ENCODE measurements around the gene NBPF11.
"Not testable (repeated sequence)": the region's sequence is repeated elsewhere in the genome, so short reads cannot be mapped to it uniquely, and the experiment has no call there.

Gene NBPF11

DNA sequence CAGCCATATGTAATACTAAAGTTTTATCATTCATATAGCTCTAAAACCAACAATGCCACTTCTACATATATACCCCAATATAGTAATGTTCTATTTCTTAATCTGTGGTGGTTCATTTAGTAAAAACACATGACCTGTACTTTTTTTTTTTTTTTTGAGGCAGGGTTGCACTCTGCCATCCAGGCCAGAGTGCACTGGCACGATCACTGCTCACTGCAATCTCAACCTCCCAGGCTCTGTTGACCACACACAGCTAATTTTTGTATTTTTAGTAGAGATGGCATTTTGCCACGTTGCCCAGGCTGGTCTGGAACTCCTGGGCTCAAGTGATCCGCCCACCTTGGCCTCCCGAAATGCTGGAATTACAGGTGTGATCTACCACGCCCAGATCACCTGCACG lies 2.1 kb downstream of the NBPF11 start:
- DNase-seq = not testable (repeated sequence)

DNA sequence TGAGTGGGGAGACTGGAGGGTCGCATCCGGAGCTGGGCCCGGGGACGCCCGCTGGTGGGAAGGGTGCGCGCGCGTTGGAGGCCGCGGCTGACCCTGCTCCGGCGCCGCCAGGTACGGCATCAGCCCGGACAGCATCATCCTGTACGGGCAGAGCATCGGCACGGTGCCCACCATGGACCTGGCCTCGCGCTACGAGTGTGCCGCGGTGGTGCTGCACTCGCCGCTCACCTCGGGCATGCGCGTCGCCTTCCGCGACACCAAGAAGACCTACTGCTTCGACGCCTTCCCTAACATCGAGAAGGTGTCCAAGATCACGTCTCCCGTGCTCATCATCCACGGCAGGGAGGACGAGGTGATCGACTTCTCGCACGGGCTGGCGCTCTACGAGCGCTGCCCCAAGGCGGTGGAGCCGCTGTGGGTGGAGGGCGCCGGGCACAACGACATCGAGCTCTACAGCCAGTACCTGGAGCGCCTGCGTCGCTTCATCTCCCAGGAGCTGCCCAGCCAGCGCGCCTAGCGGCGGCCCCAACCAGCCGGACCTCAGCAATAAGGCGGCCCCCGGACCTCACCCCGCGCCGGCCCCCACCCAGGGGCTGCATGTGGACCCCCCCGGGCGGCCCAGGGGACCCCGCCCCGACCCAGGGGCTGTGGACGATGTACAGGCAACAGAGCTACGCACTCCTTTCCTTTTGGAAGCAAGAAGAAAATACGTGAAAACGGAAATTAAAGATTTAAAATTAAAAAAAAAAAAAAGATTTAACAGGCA lies 2.8 kb downstream of the NBPF11 start:
- DNase-seq = not testable (repeated sequence)

DNA sequence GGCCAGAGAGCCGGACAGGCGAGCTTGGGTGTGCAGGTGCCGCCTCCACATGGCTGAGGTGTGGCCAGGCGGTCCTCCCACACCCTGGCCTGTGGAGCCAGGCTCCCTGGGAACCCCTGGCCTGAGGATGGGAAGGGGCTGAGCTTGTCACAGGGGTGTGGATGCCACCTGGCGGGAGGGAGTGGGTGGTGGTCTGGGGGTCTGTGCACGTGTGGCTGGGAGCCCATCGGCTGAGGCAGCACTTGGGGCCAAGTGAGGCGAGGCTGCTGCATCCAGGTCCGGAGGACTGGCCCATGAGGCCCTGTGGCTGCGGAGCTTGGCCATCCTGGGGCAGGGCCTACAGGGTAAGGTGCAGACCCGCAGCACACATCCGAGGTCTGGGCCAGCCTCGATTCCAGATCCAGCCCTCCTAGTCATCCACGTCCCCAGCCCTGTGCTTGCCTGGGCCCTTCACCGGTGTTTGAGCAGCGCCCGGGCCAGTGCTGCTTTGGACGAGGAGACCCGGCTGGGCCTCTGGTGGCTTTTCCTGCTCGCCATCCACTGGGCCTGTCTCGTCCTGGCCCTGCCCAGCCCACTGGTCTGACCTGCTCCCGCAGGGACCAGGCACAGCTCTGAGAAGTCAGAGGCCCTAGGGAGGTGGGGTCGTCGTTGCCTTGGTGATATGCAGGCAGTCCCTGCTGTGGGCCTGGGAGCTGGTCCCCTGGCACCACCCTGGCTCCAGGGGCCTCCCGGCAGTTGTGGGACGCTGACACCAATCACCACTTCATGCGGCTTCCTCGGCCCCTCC lies 4.8 kb downstream of the NBPF11 start:
- DNase-seq = not testable (repeated sequence)

DNA sequence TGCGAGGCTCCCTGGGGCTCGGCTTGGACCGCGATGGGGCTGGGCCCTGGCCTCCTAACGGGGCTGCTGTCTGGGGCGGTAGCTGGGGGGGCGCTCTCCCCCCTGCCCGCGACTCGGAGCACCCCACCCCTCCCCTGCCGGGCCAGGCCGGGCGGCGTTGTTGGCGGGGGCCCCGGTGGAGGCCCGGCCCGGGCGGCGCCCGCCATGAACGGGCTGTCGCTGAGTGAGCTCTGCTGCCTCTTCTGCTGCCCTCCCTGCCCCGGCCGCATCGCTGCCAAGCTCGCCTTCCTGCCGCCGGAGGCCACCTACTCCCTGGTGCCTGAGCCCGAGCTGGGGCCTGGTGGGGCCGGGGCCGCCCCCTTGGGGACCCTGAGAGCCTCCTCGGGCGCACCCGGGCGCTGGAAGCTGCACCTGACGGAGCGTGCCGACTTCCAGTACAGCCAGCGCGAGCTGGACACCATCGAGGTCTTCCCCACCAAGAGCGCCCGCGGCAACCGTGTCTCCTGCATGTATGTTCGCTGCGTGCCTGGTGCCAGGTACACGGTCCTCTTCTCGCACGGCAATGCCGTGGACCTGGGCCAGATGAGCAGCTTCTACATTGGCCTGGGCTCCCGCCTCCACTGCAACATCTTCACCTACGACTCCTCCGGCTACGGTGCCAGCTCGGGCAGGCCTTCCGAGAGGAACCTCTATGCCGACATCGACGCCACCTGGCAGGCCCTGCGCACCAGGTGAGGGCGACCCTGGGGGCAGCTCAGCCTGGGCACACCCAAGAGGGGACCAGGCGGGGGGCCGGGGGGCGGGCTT lies 5.7 kb downstream of the NBPF11 start:
- not testable (repeated sequence) for DNase-seq

DNA sequence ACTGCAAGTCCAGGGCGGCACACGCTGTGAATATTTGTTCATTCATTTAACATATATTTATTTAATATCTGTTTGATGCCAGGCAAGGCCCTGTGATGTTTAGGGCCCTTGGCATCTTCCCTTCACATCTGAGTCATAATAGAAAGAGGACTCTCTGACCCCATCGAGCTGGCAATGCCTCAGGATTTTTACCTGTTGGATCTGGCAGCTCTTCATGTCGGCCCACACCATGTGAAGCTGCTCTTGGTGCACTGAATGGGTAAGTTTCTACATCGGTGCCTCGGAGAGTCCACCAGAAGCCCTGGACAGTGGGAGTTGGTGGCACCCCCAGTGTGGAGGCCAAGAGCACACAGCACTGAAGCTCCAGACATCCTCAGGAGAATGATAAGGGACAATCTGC lies 8.9 kb downstream of the NBPF11 start:
- DNase-seq = not testable (repeated sequence)

DNA sequence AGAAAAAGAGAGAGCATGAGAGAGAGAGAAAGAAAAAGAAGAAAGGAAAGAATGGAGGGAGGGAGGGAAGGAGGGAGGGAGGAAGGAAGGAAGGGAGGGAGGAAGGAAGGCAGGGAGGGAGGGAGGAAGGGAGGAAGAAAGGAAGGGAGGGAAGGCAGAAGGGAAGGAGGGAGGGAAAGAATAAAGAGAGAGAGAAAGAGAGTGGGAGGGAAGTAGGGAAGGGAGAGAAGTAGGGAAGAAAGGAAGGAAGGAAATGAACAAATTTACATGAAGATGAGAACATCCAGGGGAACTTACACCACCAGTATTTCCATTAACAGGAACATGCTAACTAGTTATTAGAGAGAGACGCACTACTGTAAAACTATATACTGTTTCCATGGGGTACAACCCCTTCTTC lies 10.1 kb downstream of the NBPF11 start:
- not testable (repeated sequence) for DNase-seq

DNA sequence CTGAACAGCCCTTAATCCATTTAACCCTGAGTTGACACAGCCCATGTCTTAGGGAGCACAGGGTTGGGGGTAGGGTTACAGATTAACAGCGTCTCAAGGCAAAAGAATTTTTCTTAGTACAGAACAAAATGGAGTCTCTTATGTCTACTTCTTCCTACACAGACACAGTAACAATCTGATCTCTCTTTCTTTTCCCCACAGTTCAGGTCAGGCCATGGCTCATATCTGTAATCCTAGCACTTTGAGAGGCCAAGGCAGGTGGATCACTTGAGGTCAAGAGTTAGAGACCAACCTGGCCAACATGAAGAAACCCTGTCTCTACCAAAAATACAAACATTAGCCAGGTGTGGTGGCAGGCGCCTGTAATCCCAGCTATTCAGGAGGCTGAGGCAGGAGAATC lies 13.5 kb downstream of the NBPF11 start:
- not testable (repeated sequence) for DNase-seq

DNA sequence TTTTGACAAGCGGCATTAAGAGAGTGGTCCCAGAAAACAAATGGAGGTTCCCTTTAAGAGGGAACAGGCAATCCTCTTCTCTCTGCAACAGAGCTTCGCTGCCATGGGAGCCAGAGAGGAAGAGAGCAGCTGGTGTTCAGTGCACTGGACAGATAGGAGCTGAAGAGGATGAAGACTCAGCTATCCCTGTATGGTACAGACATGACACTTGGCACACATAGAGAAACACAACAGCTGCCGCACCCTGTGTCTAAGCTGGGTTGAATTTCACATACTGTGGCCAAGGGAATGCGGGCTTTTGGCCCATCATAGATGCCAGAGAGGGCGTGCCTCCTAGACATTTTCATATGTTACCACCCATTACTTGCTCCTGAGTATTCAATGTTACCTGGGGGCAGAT lies 29.7 kb downstream of the NBPF11 start:
- DNase-seq = not testable (repeated sequence)

DNA sequence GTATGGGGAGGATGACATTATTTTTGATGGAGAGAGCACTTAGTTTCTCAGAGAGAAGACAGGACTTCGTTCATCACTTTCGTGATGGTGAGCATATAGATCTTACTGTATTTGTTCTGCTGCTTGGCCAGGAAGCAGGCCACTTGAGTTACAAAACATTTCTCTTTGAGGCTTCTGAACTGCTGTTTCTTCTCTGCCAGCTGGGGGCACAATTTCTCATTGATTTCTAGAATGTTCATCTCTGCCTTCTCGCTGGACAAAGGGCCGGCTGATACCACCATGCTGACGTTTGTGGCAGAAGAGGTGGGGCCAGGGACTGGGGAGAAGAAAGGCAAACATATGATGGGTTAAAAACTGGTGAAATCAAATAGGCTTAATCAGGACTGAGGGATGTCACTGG lies 31.7 kb downstream of the NBPF11 start:
- peak; percentile 32 for DNase-seq

DNA sequence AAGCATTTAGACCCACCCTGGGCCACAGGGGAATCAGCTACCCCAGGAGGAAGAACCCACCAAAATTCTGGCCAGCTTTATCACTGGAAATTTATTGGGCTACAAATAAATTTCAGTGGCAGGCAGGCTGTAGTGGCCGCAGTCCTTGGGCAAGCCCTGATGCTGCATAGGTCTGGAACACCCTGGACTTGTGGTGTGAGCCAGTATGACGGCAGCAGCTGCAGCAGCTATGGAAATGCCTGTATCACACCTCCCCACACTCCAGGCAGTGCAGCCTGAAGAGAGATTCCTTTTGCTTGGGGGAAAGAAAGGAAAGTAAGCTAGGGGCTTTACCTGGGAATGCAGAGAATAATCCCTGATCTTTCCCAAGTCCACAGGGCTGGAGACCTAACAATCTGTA lies 56.3 kb downstream of the NBPF11 start:
- not testable (repeated sequence) for DNase-seq

DNA sequence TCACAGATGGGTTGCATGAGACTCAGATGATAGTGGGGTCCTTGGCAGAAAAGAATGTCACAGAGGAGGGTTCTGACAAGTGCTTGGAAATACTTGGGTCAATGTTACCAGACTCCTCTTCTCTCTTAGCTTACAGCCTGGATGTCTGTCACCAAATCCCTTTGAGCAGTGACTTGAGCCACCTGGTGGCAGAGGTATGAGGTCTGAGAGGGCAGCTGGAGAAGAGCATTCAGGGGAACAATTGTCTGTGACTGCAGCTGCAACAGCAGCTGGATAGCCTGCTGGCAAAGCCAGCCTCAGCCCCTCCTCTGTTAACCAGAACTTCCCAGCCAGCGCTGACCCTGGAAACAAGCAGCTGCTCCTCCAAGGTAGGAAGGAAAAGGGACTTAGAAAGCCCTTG lies 65.9 kb downstream of the NBPF11 start:
- DNase-seq = not testable (repeated sequence)

DNA sequence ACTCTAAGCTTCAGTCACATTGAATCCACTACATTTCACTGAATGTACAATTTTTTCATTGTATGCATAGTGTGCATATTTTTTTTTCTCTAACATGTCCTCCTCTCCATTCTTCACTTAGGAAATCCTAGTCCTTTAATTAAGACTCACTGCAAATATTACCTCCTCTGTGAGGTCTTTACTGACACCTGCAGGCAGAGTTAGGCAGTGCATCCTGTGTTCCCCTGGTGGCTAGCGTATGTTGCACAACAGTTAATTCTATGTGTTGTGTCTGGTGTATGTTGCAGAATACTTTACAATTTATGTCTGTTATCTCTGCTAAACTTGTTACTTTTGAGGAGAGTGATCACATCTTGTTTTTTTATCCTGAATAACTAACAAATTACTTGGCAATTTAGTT lies 70.9 kb downstream of the NBPF11 start:
- DNase-seq = not testable (repeated sequence)

DNA sequence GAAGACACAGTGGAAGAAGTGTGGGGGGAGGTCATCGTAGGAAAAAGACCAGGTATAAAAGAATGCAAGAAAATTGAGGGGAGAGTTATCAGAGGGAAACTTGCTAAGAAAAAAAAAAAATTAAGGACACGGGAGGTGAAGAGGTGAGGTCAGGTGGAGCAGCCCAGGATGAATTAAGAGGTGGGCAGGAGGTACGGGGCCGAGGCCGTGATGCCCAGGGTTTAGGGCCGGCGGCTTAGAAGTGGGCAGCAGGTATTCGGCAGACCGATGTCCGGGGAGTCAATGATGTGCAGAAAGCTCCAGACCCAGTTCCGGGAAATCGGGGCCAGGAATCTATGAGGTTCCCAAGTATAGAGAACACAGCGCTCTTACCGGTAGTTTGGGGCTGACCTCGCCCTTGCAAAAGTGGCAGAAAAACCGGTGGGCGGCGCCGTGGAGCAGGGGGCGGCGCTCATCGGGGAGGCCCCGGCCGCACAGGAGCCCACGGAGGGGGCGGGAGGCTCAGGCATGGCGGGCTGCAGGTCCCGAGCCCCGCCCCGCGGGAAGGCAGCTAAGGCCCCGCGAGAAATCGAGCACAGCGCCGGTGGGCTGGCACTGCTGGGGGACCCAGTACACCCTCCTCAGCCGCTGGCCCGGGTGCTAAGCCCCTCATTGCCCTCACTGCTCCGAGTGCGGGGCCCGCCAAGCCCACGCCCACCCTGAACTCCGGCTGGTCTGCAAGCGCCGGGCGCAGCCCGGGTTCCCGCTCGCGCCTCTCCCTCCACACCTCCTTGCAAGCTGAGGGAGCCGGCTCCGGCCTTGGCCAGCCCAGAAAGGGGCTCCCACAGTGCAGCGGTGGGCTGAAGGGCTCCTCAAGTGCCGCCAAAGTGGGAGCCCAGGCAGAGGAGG lies 73.2 kb downstream of the NBPF11 start:
- DNase-seq = not testable (repeated sequence)

DNA sequence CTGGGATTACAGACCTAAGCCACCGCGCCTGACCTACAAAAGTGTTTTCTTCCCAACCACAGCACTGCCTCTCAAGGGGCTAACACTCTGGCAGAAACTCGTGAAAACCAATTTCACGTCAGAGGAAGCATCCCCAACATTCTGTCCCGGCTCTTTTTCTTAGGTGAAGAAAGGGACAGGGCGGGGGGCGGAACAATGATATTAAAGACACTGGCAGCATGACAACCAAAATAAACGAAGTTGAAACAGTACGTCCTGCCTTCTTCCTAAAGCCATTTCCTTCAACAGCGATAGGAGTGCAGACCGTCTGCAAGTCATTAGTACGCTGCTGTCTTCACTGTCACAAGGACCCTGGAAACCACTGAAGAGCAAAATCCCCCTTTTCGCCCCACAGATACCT lies 74.0 kb downstream of the NBPF11 start:
- not testable (repeated sequence) for DNase-seq

DNA sequence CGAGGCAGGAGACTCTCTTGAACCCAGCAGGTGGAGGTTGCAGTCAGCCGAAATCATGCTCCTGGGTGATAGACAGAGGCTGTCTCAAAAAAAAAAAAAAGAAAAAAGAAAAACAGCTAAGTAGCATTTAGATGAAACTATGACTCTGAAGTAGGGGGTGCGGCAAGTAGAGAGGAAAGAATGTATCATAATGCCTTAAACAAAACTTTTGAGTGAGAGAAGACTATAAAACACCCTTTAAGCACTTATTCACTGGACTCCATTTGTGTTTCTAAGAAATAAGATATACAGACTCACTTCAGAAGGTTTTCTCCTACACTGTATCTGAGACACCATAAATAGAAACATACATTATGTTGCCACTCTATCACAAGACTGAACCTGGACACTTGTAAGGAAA lies 74.6 kb downstream of the NBPF11 start:
- not testable (repeated sequence) for DNase-seq

DNA sequence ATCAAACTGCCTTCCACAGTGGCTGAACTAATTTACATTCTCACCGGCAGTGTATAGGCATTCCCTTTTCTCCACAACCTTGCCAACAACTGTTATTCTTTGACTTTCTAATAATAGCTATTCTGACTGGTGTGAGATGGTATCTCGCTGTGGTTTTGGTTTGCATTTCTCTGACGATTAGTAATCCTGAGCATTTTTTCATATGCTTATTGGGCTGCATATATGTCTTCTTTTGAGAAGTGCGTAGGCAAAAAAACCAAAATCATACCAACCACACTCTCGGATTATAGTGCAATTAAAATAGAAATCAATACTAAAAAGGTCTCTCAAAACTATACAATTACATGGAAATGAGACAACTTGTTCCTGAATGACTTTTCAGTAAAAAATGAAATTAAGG lies 78.7 kb downstream of the NBPF11 start:
- not testable (repeated sequence) for DNase-seq

DNA sequence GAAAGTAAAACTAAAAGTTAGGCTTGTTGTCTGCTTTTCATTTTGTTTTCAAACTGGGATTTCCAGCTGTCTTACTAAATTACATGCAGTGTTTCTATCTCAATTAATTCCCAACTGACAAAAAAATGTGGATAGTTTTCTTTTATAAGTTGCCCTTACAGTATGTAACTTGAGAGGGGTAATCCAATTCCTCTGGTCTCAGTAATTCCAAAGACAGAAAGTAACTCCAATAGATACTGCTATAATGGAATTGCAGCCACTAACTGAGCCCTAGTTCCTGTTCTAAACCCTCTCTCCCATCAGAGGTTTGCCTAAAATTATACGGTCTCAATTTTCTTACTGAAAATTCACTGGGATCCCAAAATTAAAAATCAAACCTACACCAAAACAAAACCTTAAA lies 83.5 kb downstream of the NBPF11 start:
- DNase-seq = not testable (repeated sequence)

DNA sequence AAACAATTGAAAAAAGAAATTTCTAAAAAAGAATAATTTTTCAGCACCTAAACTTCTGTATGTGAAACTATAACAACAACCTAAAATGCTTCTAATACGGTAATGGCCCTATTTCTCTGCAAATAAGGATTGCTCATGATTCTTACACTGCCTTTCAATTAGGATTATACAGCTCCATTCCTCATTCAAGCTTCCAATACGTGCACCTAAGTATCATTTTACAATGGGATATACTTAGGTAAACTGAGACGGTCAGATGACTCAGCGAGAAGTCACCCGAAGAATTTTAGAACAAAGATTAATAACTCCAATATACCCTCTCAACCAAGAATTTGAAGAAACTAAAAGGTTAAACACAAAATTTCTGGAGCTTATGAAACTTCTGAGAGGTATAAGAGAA lies 83.9 kb downstream of the NBPF11 start:
- DNase-seq = not testable (repeated sequence)

DNA sequence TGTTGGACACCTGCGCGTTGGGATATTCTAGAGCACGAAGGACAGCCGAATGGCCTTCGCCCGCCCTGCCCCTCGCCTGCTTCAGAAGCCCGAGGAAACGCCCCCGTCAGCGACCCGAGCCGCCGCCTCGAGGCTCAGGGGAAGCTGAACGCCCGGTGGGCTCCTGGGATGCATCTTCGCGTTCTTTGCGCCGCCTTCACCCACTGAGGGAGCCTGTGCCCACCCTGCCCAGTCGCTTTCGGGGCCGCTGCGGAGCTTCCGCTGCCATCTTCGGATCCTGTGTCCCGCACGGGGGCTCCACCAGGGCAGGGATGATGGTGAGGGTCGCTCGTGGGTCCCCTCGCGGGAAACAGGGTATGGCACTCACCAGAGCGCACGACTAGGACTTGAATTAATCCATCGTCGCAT lies 91.8 kb downstream of the NBPF11 start:
- DNase-seq = peak; percentile 1

DNA sequence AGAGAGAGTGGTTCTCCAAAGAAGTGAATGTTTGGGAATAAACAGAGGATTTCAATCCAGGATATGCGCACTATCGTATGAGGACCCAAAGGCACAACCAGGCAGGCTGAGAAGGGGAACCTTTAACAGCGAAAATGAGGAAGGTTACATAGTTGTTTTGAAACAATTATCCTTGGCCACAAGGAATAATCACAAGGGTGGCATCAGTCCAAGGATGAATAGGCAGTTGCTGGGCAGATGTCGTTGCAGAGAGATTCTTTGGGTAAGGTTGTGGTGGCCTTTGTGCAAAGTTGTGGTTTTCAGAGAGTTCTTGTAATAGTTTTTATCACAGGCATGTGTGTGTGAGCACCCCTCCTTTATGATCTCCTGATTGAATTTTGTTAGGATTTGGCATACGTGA lies 94.7 kb downstream of the NBPF11 start:
- DNase-seq = peak; percentile 54

Measured in hematopoietic multipotent progenitor cell treated with erythropoietin and hydrocortisone succinate and interleukin-3 and kit ligand, for 6 days (in vitro differentiated cells).